NB4 (cell line): ENCODE results near the gene ADSS1.

Source experiments
- POLR2A ChIP-seq: IDR thresholded peaks from 2 replicates; pipeline ENCODE4 v1.6.1; 2011; ENCODE audit warnings: mild to moderate bottlenecking; ENCODE audit not compliant: insufficient read length; ENCODE audit errors: extremely low read depth
- TF ChIP-seq, protein P1 (sequence below): IDR thresholded peaks from one replicate; pipeline ENCODE4 v1.5.1; 2012; ENCODE audit warnings: low read depth, low read length

- TF ChIP-seq, protein P1, sequence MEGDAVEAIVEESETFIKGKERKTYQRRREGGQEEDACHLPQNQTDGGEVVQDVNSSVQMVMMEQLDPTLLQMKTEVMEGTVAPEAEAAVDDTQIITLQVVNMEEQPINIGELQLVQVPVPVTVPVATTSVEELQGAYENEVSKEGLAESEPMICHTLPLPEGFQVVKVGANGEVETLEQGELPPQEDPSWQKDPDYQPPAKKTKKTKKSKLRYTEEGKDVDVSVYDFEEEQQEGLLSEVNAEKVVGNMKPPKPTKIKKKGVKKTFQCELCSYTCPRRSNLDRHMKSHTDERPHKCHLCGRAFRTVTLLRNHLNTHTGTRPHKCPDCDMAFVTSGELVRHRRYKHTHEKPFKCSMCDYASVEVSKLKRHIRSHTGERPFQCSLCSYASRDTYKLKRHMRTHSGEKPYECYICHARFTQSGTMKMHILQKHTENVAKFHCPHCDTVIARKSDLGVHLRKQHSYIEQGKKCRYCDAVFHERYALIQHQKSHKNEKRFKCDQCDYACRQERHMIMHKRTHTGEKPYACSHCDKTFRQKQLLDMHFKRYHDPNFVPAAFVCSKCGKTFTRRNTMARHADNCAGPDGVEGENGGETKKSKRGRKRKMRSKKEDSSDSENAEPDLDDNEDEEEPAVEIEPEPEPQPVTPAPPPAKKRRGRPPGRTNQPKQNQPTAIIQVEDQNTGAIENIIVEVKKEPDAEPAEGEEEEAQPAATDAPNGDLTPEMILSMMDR = no peak
- no peak for TF ChIP-seq POLR2A
Observed at GRCh38 chr14:104676130-104676693, 47.8 kb upstream of the ADSS1 start.
